HCT116 (cell line): ENCODE results near the gene GALE.

Experiments
- CEBPB ChIP-seq: IDR thresholded peaks from 2 replicates; pipeline ENCODE4 v1.6.1; 2012; ENCODE audit warnings: low read depth
- TF ChIP-seq, protein P1 (sequence below): IDR thresholded peaks from 2 replicates; pipeline ENCODE4 v1.6.1; 2012; ENCODE audit warnings: low read depth
- TF ChIP-seq, protein P2 (sequence below), 3 experiments: fragments of 200-600 bp in 1 of 3; sonication (generic) in 1 of 3; IDR thresholded peaks in 2 of 3; conservative IDR thresholded peaks in 1 of 3; 2 replicates each; pipeline ENCODE4 v1.5.1; 2012 to 2017; ENCODE audit warnings: low read depth in 2 of 3, low read length in 2 of 3, antibody characterized with exemption in 1 of 3, borderline replicate concordance in 1 of 3, control low read depth in 1 of 3, mild to moderate bottlenecking in 1 of 3, mixed read lengths in 1 of 3, mixed run types in 1 of 3, moderate library complexity in 1 of 3; ENCODE audit not compliant: insufficient read depth in 1 of 3

DNA sequence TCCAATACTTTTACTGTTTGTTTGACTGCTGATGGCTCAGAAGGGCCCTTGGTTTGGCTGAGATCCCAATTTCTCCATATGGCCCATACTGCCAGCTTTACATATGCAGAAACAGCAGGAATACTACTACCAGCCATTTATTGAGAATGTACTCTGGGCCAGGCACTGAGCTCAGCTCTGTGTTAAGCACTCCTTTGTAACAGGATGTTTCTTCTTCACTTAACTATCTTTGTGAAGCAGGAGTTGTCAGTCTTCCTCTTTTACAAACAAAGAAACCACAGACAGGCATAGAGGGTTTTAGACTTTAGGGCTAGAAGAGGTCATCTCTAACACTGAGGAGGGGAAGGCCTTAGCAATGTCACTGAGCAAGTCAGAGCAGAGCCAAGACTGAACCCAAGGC is 16.4 kb upstream of the GALE start:
- TF ChIP-seq, protein P1, sequence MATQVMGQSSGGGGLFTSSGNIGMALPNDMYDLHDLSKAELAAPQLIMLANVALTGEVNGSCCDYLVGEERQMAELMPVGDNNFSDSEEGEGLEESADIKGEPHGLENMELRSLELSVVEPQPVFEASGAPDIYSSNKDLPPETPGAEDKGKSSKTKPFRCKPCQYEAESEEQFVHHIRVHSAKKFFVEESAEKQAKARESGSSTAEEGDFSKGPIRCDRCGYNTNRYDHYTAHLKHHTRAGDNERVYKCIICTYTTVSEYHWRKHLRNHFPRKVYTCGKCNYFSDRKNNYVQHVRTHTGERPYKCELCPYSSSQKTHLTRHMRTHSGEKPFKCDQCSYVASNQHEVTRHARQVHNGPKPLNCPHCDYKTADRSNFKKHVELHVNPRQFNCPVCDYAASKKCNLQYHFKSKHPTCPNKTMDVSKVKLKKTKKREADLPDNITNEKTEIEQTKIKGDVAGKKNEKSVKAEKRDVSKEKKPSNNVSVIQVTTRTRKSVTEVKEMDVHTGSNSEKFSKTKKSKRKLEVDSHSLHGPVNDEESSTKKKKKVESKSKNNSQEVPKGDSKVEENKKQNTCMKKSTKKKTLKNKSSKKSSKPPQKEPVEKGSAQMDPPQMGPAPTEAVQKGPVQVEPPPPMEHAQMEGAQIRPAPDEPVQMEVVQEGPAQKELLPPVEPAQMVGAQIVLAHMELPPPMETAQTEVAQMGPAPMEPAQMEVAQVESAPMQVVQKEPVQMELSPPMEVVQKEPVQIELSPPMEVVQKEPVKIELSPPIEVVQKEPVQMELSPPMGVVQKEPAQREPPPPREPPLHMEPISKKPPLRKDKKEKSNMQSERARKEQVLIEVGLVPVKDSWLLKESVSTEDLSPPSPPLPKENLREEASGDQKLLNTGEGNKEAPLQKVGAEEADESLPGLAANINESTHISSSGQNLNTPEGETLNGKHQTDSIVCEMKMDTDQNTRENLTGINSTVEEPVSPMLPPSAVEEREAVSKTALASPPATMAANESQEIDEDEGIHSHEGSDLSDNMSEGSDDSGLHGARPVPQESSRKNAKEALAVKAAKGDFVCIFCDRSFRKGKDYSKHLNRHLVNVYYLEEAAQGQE = no peak
- no peak for TF ChIP-seq CEBPB
- TF ChIP-seq, protein P2, sequence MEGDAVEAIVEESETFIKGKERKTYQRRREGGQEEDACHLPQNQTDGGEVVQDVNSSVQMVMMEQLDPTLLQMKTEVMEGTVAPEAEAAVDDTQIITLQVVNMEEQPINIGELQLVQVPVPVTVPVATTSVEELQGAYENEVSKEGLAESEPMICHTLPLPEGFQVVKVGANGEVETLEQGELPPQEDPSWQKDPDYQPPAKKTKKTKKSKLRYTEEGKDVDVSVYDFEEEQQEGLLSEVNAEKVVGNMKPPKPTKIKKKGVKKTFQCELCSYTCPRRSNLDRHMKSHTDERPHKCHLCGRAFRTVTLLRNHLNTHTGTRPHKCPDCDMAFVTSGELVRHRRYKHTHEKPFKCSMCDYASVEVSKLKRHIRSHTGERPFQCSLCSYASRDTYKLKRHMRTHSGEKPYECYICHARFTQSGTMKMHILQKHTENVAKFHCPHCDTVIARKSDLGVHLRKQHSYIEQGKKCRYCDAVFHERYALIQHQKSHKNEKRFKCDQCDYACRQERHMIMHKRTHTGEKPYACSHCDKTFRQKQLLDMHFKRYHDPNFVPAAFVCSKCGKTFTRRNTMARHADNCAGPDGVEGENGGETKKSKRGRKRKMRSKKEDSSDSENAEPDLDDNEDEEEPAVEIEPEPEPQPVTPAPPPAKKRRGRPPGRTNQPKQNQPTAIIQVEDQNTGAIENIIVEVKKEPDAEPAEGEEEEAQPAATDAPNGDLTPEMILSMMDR (IDR thresholded peaks at IDR 0.05 in 2 of 3, conservative IDR thresholded peaks at IDR 0.05 in 1 of 3; ENCODE audit: borderline replicate concordance in 1 of 3, insufficient read depth in 1 of 3, low read depth in 2 of 3, low read length in 2 of 3) = no peak
